Measurements from ENCODE around the gene PROCA1. TPM values are rescaled to one million over a fixed set of nuclear protein-coding genes. Genes with fewer than 3 reads are reported as not detected.

Gene PROCA1
- total and polyA plus RNA-seq, 9 of the 15 experiments (the other 6 are each of a cell fraction or from before 2014, with no cell fraction given): 0.78 to 16.2 (median 5.6) TPM

DNA sequence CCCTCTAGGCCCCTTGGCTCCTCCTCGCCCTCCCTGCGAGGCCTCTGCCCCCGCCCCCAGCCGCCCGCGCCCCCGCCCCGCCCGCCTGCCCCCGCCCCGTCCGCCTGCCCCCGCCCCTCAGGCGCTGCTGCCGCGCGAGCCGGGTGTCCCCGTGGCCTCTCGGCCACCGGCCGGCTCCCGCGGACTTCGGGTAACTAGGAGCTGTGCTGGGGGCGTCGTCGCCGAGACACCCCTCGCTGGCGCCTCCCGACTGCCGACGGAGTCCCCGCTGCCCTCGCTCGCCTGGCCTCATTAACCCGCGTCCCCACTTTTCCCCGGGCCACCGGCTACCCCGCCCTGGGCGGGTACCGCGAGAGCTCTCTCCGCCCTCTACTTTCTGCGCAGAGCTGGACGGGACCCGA, 14.5 kb upstream of the PROCA1 start, which contains the start of gene TLCD1:
TSS of gene TLCD1 (minus strand) at position 8 of the 401 bp plus-strand sequence. CDS start 136 bp downstream, outside the sequence.
- peaks cover 37% of the 10 kb centered on the region for H4K20me1 ChIP-seq (replicated peaks; ENCODE audit: control insufficient read depth, insufficient read depth, low read length)
- CTCF ChIA-PET (ENCODE audit: low intra/inter-chr PET ratio): interaction anchor here (1.1 to 3.9 kb wide), 7 partner anchors 17 to 227 kb away, joined by 3 to 117 read pairs (median 14); partner anchors contain the start of genes DHRS13 and TRAF4
- no peaks in the 10 kb centered on the region for H3K9me3 ChIP-seq (replicated peaks; ENCODE audit: control insufficient read depth, insufficient read depth, low read depth, low read length)
- peak within 1 kb of the TSS; percentile 100 for H3K4me2 ChIP-seq (ENCODE audit: insufficient read depth, low read length)
- BruUV-seq (replicated peaks): no TSS peak
- FAIRE-seq (no peak), DNase-seq (ENCODE audit: extremely low read depth in 1 of 4, low spot score in 3 of 4) (peak in 2 of 4 experiments; percentile 87 to 94), ATAC-seq (peak; percentile 57)
- peaks cover 58% of the 10 kb centered on the region for H3K79me2 ChIP-seq (ENCODE audit: control insufficient read depth, insufficient read depth, low read length)
- under 1% methylated on average over 36 of the region's 49 CpGs for whole genome bisulfite sequencing (ENCODE audit: insufficient coverage, low coverage, missing lambda C conversion rate)
- H3K4me3 ChIP-seq: peak within 1 kb of the TSS; percentile 83
- intact Hi-C loops (cut with micrococcal nuclease) (loop anchor here (2.0 to 10.0 kb wide), 7 partner anchors 86 to 389 kb away; partner anchors contain the start of genes DHRS13 and SPAG5), in situ Hi-C loops (cut with MboI) (no loop called here)
- peak within 1 kb of the TSS; percentile 97 for H3K27ac ChIP-seq (ENCODE audit: extremely low read depth, low read depth, low read length)
- no peaks in the 10 kb centered on the region for H3K9me1 ChIP-seq (ENCODE audit: control insufficient read depth, insufficient read depth, low read length)
- H3K27me3 ChIP-seq (ENCODE audit: control insufficient read depth in 2 of 2, insufficient read depth in 2 of 2, low read length in 2 of 2): no peaks in the 10 kb centered on the region
- peak within 1 kb of the TSS; percentile 97 to 100 for H3K9ac ChIP-seq (ENCODE audit: insufficient read depth in 1 of 2, low read depth in 2 of 2, low read length in 2 of 2)
- POLR2A ChIA-PET: interaction anchor here (0.5 to 11.1 kb wide), 32 partner anchors 9 to 568 kb away, joined by 3 to 367 read pairs (median 4); partner anchors contain the start of genes DHRS13, NUFIP2, PHF12 and PROCA1
- peaks cover 44% of the 10 kb centered on the region for H3K36me3 ChIP-seq (ENCODE audit: control insufficient read depth, insufficient read depth, low read length)
- peak within 1 kb of the TSS; percentile 95 for H2AFZ ChIP-seq (ENCODE audit: low read depth, low read length)
- H3K4me1 ChIP-seq (replicated peaks in 1 of 2; ENCODE audit: control insufficient read depth in 2 of 2, insufficient read depth in 2 of 2, low read length in 2 of 2): peaks cover 52 to 66% of the 10 kb centered on the region in 2 experiments
- peak; percentile 32 for TF ChIP-seq ARHGAP35 (IDR thresholded peaks at IDR 0.05; ENCODE audit: partially characterized antibody)
- TF ChIP-seq E2F4 (CRISPR knock-in tag; IDR thresholded peaks at IDR 0.05; ENCODE audit: low read depth): no peak
- TF ChIP-seq MTF1 (CRISPR knock-in tag; IDR thresholded peaks at IDR 0.05; ENCODE audit: borderline replicate concordance): no peak
- TF ChIP-seq FOS (IDR thresholded peaks at IDR 0.05; ENCODE audit: extremely low read depth, insufficient read length): no peak
- no peak for TF ChIP-seq FUS (optimal IDR thresholded peaks at IDR 0.05; ENCODE audit: low read depth, low read length)
- TF ChIP-seq CHD2 (IDR thresholded peaks at IDR 0.05; ENCODE audit: low read depth, low read length): peak; percentile 93
- no peak for TF ChIP-seq SMAD3 (CRISPR knock-in tag; conservative IDR thresholded peaks at IDR 0.05)
- 0 out of 2 replicates have a peak, but pooled peaks have one; percentile 52 for TF ChIP-seq ZNF282 (CRISPR knock-in tag; IDR thresholded peaks at IDR 0.05)
- TF ChIP-seq HNRNPL (IDR thresholded peaks at IDR 0.05; ENCODE audit: low read depth, low read length): no peak
- TF ChIP-seq ZNF79 (CRISPR knock-in tag; IDR thresholded peaks at IDR 0.05; ENCODE audit: low read depth): no peak
- TF ChIP-seq ZBTB17 (CRISPR knock-in tag; IDR thresholded peaks at IDR 0.05): no peak
- TF ChIP-seq, protein P1, sequence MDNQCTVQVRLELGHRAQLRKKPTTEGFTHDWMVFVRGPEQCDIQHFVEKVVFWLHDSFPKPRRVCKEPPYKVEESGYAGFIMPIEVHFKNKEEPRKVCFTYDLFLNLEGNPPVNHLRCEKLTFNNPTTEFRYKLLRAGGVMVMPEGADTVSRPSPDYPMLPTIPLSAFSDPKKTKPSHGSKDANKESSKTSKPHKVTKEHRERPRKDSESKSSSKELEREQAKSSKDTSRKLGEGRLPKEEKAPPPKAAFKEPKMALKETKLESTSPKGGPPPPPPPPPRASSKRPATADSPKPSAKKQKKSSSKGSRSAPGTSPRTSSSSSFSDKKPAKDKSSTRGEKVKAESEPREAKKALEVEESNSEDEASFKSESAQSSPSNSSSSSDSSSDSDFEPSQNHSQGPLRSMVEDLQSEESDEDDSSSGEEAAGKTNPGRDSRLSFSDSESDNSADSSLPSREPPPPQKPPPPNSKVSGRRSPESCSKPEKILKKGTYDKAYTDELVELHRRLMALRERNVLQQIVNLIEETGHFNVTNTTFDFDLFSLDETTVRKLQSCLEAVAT (IDR thresholded peaks at IDR 0.05): no peak
- TF ChIP-seq PCBP1 (IDR thresholded peaks at IDR 0.05; ENCODE audit: low read depth, low read length, poor library complexity, severe bottlenecking): peak; percentile 34
- TF ChIP-seq MAFF (IDR thresholded peaks at IDR 0.05; ENCODE audit: low read length): no peak
- TF ChIP-seq ZBTB1 (CRISPR knock-in tag; IDR thresholded peaks at IDR 0.05; ENCODE audit: borderline replicate concordance, low read depth): peak; percentile 38; the same call in 1 of the 2 replicates
- no peak for TF ChIP-seq NR2C2 (CRISPR knock-in tag; IDR thresholded peaks at IDR 0.05)
- 0 out of 2 replicates have a peak, but pooled peaks have one; percentile 9 for TF ChIP-seq NR2C2 (tag; IDR thresholded peaks at IDR 0.05)
- TF ChIP-seq TCF7 (IDR thresholded peaks at IDR 0.05; ENCODE audit: borderline replicate concordance): no peak
- TF ChIP-seq ZBTB2 (IDR thresholded peaks at IDR 0.05): no peak; the same call in 1 of the 2 replicates
- peak; percentile 77 for TF ChIP-seq RBFOX2 (IDR thresholded peaks at IDR 0.05; ENCODE audit: low read depth, low read length)
